Cardiac muscle cell (in vitro differentiated cells and primary cell): ENCODE results near the gene MYOC. TPM values are rescaled to one million over a fixed set of nuclear protein-coding genes. Genes with fewer than 3 reads are reported as not detected.
"Not testable (repeated sequence)": the region's sequence is repeated elsewhere in the genome, so short reads cannot be mapped to it uniquely, and the experiment has no call there.

ENCODE experiments used
- DNase-seq, 2 donors: peaks; one replicate each; pipeline versions ENCODE4 v3.0.0 to v3.0.0-alpha.2; 2010 to 2017; ENCODE audit warnings: low read depth in 1 of 2, low spot score in 1 of 2
- H3K27ac ChIP-seq: fragments of 200-600 bp; sonication (generic); 2 replicates; pipeline ENCODE4 v1.5.1; 2016
- H3K27me3 ChIP-seq: fragments of 200-600 bp; sonication (generic); 2 replicates; pipeline ENCODE4 v1.6.0; 2016; ENCODE audit warnings: control low read depth
- H3K36me3 ChIP-seq: fragments of 200-600 bp; sonication (generic); 2 replicates; pipeline ENCODE4 v1.5.1; 2016; ENCODE audit warnings: control low read depth
- H3K4me1 ChIP-seq: fragments of 200-600 bp; sonication (generic); 2 replicates; pipeline ENCODE4 v1.8.1; 2017; ENCODE audit warnings: low read depth, mild to moderate bottlenecking, mixed run types
- H3K4me3 ChIP-seq: fragments of 200-600 bp; sonication (generic); 2 replicates; pipeline ENCODE4 v1.5.1; 2016; ENCODE audit warnings: mild to moderate bottlenecking
- H3K9me3 ChIP-seq: fragments of 200-600 bp; sonication (generic); 2 replicates; pipeline ENCODE4 v1.5.1; 2017; ENCODE audit warnings: low read depth, mild to moderate bottlenecking, control low read depth
- polyA plus RNA-seq: library from polyadenylated mRNA; unstranded; fragments of >200 nt; fragmentation: Nextera tagmentation; extraction: Ambion mirVana; gene quantifications from 2 replicates; pipeline ENCODE4 v1.2.1, GENCODE V29; 2016
- total RNA-seq: library from RNA; depleted of rRNA; stranded (reverse); fragments of >200 nt; gene quantifications from 2 replicates; pipeline ENCODE4 v1.2.3, GENCODE V29; 2016
- TF ChIP-seq, protein P1 (sequence below): IDR thresholded peaks from 2 replicates; pipeline ENCODE4 v1.5.1; 2012; ENCODE audit warnings: low read depth, mild to moderate bottlenecking, low read length

Gene MYOC
- total and polyA plus RNA-seq, 2 experiments from 2014 or later, result 0.12 TPM; not detected in 1

DNA sequence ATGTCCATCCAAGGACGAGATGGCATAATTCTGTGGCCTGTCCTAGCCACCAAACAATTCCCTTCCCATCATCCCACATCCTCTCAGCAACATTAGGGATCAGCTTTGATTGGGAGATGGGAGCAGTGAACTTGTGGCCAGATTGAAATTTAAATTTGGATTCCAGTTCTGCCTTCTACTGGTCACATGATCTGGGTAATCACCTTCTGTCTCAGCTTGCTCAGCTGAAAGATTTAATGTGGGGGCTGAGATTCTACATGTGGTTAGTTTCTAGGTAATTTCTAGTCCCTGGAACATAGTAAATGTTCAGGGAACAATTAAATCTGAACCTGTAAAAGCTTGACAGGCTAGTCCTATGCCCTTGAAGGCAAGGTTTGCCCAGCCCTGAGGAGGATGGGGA, 27.3 kb downstream of the MYOC start:
- Histone ChIP-seq H3K27ac (no peak overlapping the region), H3K27me3 (no peaks in the 10 kb centered on the region), H3K36me3 (no peaks in the 10 kb centered on the region), H3K4me1 (no peaks in the 10 kb centered on the region), H3K9me3 (no peaks in the 10 kb centered on the region), H3K4me3 (no peak overlapping the region)
- TF ChIP-seq, protein P1, sequence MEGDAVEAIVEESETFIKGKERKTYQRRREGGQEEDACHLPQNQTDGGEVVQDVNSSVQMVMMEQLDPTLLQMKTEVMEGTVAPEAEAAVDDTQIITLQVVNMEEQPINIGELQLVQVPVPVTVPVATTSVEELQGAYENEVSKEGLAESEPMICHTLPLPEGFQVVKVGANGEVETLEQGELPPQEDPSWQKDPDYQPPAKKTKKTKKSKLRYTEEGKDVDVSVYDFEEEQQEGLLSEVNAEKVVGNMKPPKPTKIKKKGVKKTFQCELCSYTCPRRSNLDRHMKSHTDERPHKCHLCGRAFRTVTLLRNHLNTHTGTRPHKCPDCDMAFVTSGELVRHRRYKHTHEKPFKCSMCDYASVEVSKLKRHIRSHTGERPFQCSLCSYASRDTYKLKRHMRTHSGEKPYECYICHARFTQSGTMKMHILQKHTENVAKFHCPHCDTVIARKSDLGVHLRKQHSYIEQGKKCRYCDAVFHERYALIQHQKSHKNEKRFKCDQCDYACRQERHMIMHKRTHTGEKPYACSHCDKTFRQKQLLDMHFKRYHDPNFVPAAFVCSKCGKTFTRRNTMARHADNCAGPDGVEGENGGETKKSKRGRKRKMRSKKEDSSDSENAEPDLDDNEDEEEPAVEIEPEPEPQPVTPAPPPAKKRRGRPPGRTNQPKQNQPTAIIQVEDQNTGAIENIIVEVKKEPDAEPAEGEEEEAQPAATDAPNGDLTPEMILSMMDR, result no peak
- no peak for DNase-seq

DNA sequence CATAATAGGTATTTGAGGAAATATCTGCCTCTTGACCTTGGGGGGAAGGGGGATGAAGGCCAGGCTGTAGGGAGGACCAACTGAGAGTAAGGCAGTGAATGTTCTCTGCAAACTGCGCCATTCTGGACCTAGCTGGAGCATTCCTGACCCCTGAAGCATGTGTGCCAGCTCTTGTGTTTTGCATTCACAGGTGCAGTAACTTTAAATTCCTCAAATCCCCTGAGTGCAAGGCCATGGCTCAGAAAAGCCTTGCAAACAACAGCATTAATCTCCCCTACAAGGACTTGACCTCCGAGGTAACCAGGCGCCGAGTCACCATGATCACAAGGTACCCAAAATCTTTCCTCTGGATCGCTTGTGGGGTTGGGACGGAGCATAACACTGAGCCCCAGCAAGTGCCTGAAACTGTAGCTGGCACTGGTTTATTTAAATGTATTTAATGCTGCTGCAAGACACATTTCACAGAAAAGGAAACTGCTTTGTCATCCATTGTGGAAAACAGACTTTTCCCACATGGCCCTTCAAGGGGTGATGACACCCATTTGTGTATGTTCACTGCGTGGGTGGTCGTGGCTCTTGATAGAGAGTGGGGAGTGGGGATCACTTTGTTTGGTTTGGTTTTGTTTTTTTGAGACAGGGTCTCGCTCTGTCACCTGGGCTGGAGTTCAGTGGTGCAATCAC, 28.7 kb downstream of the MYOC start:
- TF ChIP-seq, protein P1, result no peak
- Histone ChIP-seq H3K36me3 (no peaks in the 10 kb centered on the region), H3K4me3 (no peak overlapping the region), H3K4me1 (no peaks in the 10 kb centered on the region), H3K27me3 (no peaks in the 10 kb centered on the region), H3K9me3 (no peaks in the 10 kb centered on the region), H3K27ac (no peak overlapping the region)
- DNase-seq, result no peak

DNA sequence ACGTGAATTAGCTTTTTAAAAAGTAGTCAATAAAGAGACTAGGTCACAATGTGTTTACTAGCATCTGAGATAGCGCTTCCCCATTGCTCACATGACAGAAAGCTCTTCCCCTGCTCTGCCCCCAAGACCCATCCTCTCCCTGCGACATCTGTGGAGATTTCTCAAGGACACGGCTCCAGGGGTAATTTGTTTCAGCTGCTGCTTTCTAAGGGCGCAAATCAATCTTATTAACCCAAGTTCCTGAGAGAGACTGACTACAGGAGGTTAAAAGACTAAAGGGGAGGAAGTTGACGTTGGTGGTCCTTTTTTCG, 30.4 kb downstream of the MYOC start, which contains the start of gene MYOCOS:
TSS of gene MYOCOS (plus strand) at position 92 of the 311 bp plus-strand sequence. CDS start 1,641 bp downstream, outside the sequence.
- DNase-seq, result no peak
- TF ChIP-seq, protein P1, result no peak
- Histone ChIP-seq H3K36me3 (no peaks in the 10 kb centered on the region), H3K27ac (no peak within 1 kb of the TSS), H3K4me3 (no peak within 1 kb of the TSS), H3K9me3 (no peaks in the 10 kb centered on the region), H3K4me1 (no peaks in the 10 kb centered on the region), H3K27me3 (no peaks in the 10 kb centered on the region)

DNA sequence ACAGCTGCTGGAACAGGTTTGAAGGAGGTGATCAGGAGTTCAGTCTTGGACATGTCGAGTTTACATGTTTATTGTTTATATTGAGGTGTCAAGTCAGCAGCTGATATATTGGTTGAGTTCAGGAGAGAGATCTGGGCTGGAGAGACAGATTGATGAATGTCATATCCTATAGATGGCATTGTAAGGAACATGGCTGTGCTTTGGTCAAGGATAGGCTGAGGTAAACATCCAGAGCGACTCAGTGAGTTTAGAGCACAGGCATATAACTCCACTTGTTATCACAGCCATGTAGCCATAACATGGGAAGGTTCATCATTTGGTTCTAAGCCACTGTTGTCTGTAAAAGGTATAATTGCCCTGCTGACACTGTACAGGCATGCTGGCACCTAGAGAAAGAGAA, 35.9 kb downstream of the MYOC start:
- Histone ChIP-seq H3K27me3 (no peaks in the 10 kb centered on the region), H3K36me3 (no peaks in the 10 kb centered on the region), H3K9me3 (no peaks in the 10 kb centered on the region), H3K4me1 (peaks cover 12% of the 10 kb centered on the region), H3K4me3 (no peak overlapping the region), H3K27ac (no peak overlapping the region)
- no peak for DNase-seq
- TF ChIP-seq, protein P1, result no peak

DNA sequence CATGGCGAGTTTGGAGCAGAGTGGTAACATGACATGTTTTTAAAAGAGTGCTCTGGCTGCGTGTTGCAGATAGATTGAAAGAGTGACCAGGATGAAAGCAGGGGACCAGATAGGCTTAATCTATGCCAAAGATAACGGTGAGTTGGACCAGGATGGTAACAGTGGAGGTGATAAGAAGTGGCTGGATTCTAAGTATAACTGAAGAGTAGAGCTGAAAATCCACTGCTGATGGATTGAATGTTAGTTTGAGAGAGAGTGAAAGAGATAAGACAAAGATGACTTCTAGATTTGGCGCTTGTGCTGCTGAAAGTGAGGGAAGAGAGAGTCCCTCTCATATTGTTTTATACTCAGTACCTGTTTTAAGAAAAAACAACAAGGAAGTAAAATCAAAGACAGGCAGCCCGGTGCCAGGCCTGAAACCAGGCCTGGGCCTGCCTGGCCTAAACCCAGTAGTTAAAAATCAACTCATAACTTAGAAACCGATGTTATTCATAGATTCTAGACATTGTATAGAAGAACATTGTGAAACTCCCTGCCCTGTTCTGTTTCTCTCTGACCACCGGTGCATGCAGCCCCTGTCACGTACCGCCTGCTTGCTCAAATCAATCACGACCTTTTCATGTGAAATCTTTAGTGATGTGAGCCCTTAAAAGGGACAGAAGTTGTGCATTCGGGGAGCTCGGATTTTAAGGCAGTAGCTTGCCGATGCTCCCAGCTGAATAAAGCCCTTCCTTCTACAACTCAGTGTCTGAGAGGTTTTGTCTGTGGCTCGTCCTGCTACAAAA, 37.2 kb downstream of the MYOC start:
- peak in 1 of 2 donors; percentile 7 for DNase-seq
- H3K4me3 ChIP-seq, H3K9me3 ChIP-seq, H3K36me3 ChIP-seq, H3K27me3 ChIP-seq: not testable (repeated sequence)
- H3K4me1 ChIP-seq, result peaks cover 12% of the 10 kb centered on the region
- peak overlapping the region; percentile 83 for H3K27ac ChIP-seq

DNA sequence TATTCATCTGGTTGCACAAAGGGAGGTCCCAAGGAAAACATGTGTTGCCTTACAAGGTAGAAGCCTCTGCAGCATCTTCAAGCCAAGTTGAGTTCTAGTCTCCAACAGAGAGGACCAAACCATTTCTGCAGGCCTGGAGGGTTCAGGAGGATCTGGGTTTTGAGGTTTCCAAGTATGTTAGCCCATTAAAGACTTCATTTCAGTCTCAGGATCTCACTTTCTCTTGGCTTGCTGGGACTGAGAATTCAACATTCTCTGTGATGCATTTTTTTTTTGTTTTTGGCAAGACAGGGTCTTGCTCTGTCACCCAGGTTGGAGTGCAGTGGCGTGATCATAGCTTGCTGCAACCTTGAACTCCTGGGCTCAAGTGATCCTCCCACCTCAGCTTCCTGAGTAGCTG, 39.2 kb downstream of the MYOC start:
- no peak for DNase-seq
- H3K36me3 ChIP-seq, result no peaks in the 10 kb centered on the region

More for the DNA sequence above, 39.2 kb downstream of the MYOC start:
- H3K27me3 ChIP-seq, result no peaks in the 10 kb centered on the region
- H3K9me3 ChIP-seq, result no peaks in the 10 kb centered on the region
- TF ChIP-seq, protein P1, result no peak
- no peak overlapping the region for H3K27ac ChIP-seq
- no peak overlapping the region for H3K4me3 ChIP-seq
- H3K4me1 ChIP-seq, result peaks cover 12% of the 10 kb centered on the region
